22Rv1 (cell line): ENCODE data around the gene GFRA4.

ENCODE experiments used
- H3K27ac ChIP-seq: fragments of 450-650 bp; 2 replicates; pipeline ENCODE4 v1.5.1; 2017
- CTCF ChIP-seq: fragments of 450-650 bp; IDR thresholded peaks from 2 replicates; pipeline ENCODE4 v1.5.1; 2017; ENCODE audit warnings: mild to moderate bottlenecking
- ZFX ChIP-seq: fragments of 450-650 bp; IDR thresholded peaks from 2 replicates; pipeline ENCODE4 v1.6.1; 2017; ENCODE audit warnings: antibody characterized with exemption, borderline replicate concordance

Gene GFRA4

GRCh38 chr20:3678856-3679720 lies 15.9 kb upstream of the GFRA4 start:
- no peak overlapping the region for H3K27ac ChIP-seq

GRCh38 chr20:3678198-3678597 lies 15.0 kb upstream of the GFRA4 start:
- no peak overlapping the region for H3K27ac ChIP-seq
- no peak for TF ChIP-seq ZFX

More at GRCh38 chr20:3678856-3679720, 15.9 kb upstream of the GFRA4 start:
- TF ChIP-seq ZFX, result no peak
- no peak for TF ChIP-seq CTCF

GRCh38 chr20:3677733-3678132 lies 14.5 kb upstream of the GFRA4 start:
- TF ChIP-seq CTCF (no peak), ZFX (no peak)

GRCh38 chr20:3674995-3675900 lies 12.0 kb upstream of the GFRA4 start:
- TF ChIP-seq CTCF, result no peak
- no peak for TF ChIP-seq ZFX
- no peak overlapping the region for H3K27ac ChIP-seq

More at GRCh38 chr20:3677733-3678132, 14.5 kb upstream of the GFRA4 start:
- no peak overlapping the region for H3K27ac ChIP-seq

- TF ChIP-seq CTCF (no peak), ZFX (no peak)
- H3K27ac ChIP-seq, result no peak overlapping the region
These were observed 11.2 kb upstream of the GFRA4 start for GRCh38 chr20:3674447-3674846.

- no peak overlapping the region for H3K27ac ChIP-seq
- TF ChIP-seq ZFX, result no peak
- TF ChIP-seq CTCF, result no peak
These were observed 10.2 kb upstream of the GFRA4 start for GRCh38 chr20:3673221-3674070.
